NB4 (cell line): ENCODE results near the gene TBC1D22A.

Experiments
- DNase-seq: peaks from one replicate; pipeline ENCODE4 v3.0.0; 2010; ENCODE audit warnings: low read depth
- H3K4me3 ChIP-seq: one replicate; pipeline ENCODE4 v1.5.1; 2011; ENCODE audit warnings: mild to moderate bottlenecking, low read depth, low read length, moderate library complexity
- CTCF ChIP-seq: IDR thresholded peaks from one replicate; pipeline ENCODE4 v1.5.1; 2012; ENCODE audit warnings: low read depth, low read length
- MAX ChIP-seq: IDR thresholded peaks from 2 replicates; pipeline ENCODE4 v1.6.1; 2011; ENCODE audit warnings: low read depth, low read length
- MYC ChIP-seq: IDR thresholded peaks from 2 replicates; pipeline ENCODE4 v1.6.1; 2011; ENCODE audit warnings: low read depth, low read length
- POLR2A ChIP-seq: IDR thresholded peaks from 2 replicates; pipeline ENCODE4 v1.6.1; 2011; ENCODE audit warnings: mild to moderate bottlenecking; ENCODE audit not compliant: insufficient read length; ENCODE audit errors: extremely low read depth

Gene TBC1D22A

GRCh38 chr22:47199261-47199978 lies 437.0 kb downstream of the TBC1D22A start:
- DNase-seq = no peak
- TF ChIP-seq POLR2A (no peak), CTCF (peak; percentile 8)
- H3K4me3 ChIP-seq = no peak overlapping the region

- no peak overlapping the region for H3K4me3 ChIP-seq
- DNase-seq = no peak
- no peak for TF ChIP-seq CTCF
- TF ChIP-seq MYC = no peak
- TF ChIP-seq MAX = no peak
- TF ChIP-seq POLR2A = no peak
These were observed 437.5 kb downstream of the TBC1D22A start for GRCh38 chr22:47199979-47200272.

- no peak for DNase-seq
These were observed 438.0 kb downstream of the TBC1D22A start for GRCh38 chr22:47200273-47201051.

GRCh38 chr22:47201186-47201995 lies 438.9 kb downstream of the TBC1D22A start:
- no peak overlapping the region for H3K4me3 ChIP-seq
- no peak for DNase-seq
- TF ChIP-seq MYC (no peak), POLR2A (no peak), CTCF (no peak), MAX (no peak)

More at GRCh38 chr22:47200273-47201051, 438.0 kb downstream of the TBC1D22A start:
- H3K4me3 ChIP-seq = no peak overlapping the region
- no peak for TF ChIP-seq MYC
- no peak for TF ChIP-seq MAX
- no peak for TF ChIP-seq CTCF
- no peak for TF ChIP-seq POLR2A

GRCh38 chr22:47201996-47202818 lies 439.8 kb downstream of the TBC1D22A start:
- TF ChIP-seq POLR2A = no peak
- no peak for TF ChIP-seq MYC
- no peak for TF ChIP-seq MAX
- TF ChIP-seq CTCF = no peak
- no peak for DNase-seq
- H3K4me3 ChIP-seq = no peak overlapping the region
